A549 (cell line): ENCODE data around the gene SERPINE1. TPM values are rescaled to one million over a fixed set of nuclear protein-coding genes. Genes with fewer than 3 reads are reported as not detected.
A peak's percentile ranks its signal among the peaks of the same experiment; 100 is the strongest.

Source experiments
- ATAC-seq, 2 experiments: fragments of 200-7000 bp in 1 of 2; fragments of >200 bp in 1 of 2; cut with Nextera tagmentation in 1 of 2; cut with Tn5 transposase in 1 of 2; 3 replicates each; pipeline versions ENCODE4 v1.8.0 to v1.9.1; 2018 to 2020; ENCODE audit warnings: mild to moderate bottlenecking in 1 of 2, moderate library complexity in 1 of 2
- CTCF ChIA-PET: fragments of 300-600 bp; sonication (Branson Sonifier 250); formaldehyde crosslinking; extraction: SDS; loops from one replicate; lab custom pipeline; 2021; ENCODE audit warnings: antibody characterized with exemption, inconsistent platforms; lab: Yijun Ruan, JAX
- POLR2A ChIA-PET: fragments of 350-600 bp; formaldehyde crosslinking; extraction: SDS; loops from one replicate; lab custom pipeline; 2021; ENCODE audit warnings: antibody characterized with exemption, inconsistent platforms; lab: Yijun Ruan, JAX
- DNase-seq, 2 experiments: peaks; one replicate each; pipeline versions ENCODE4 v3.0.0 to v3.0.0-alpha.2; 2011 to 2016; ENCODE audit warnings: low read depth in 1 of 2, low spot score in 1 of 2
- FAIRE-seq: peaks from 2 replicates; lab custom pipeline; 2011; peaks lifted over from hg19 to GRCh38; lab: Jason Lieb, UNC
- H3K27ac ChIP-seq, 2 experiments: fragments of >200 bp; sonication (Bioruptor Twin); formaldehyde crosslinking; 3 replicates each; pipeline ENCODE4 v1.5.1; 2016 to 2017
- H3K4me1 ChIP-seq: fragments of >200 bp; sonication (Bioruptor Twin); formaldehyde crosslinking; 3 replicates; pipeline ENCODE4 v1.6.1; 2016
- H3K4me2 ChIP-seq: fragments of >200 bp; sonication (Bioruptor Twin); formaldehyde crosslinking; 3 replicates; pipeline ENCODE4 v1.6.1; 2016
- H3K4me3 ChIP-seq: fragments of >200 bp; sonication (Bioruptor Twin); formaldehyde crosslinking; 3 replicates; pipeline ENCODE4 v1.5.1; 2016
- H3K9me3 ChIP-seq: fragments of >200 bp; sonication (Bioruptor Twin); formaldehyde crosslinking; 3 replicates; pipeline ENCODE4 v1.6.1; 2016
- ATOH8 ChIP-seq: fragments of 250-450 bp; sonication (Bioruptor Pico); IDR thresholded peaks from 2 replicates; pipeline ENCODE4 v1.5.0; 2020; ENCODE audit warnings: low read depth, mild to moderate bottlenecking, moderate library complexity
- BHLHE40 ChIP-seq: IDR thresholded peaks from 2 replicates; pipeline ENCODE4 v1.6.1; 2012; ENCODE audit warnings: low read depth, low read length, inconsistent platforms
- CBX2 ChIP-seq: fragments of 200-600 bp; sonication (generic); IDR thresholded peaks from 2 replicates; pipeline ENCODE4 v1.6.1; 2016; ENCODE audit warnings: low read depth, mild to moderate bottlenecking, borderline replicate concordance
- CBX8 ChIP-seq: fragments of 200-600 bp; sonication (generic); IDR thresholded peaks from 2 replicates; pipeline ENCODE4 v1.6.1; 2016
- CEBPB ChIP-seq, 2 experiments: fragments of >200 bp in 1 of 2; sonication (Bioruptor Twin) in 1 of 2; formaldehyde crosslinking in 1 of 2; IDR thresholded peaks; 2 replicates each; pipeline ENCODE4 v1.6.1; 2012 to 2016
- CTCF ChIP-seq: fragments of >200 bp; sonication (Bioruptor Twin); formaldehyde crosslinking; IDR thresholded peaks from 3 replicates; pipeline ENCODE4 v1.5.1; 2016
- EHF ChIP-seq: fragments of 250-450 bp; sonication (Bioruptor Pico); IDR thresholded peaks from 2 replicates; pipeline ENCODE4 v1.5.0; 2020; ENCODE audit warnings: mild to moderate bottlenecking
- EHMT2 ChIP-seq: fragments of 200-600 bp; sonication (generic); IDR thresholded peaks from 2 replicates; pipeline ENCODE4 v1.6.1; 2016; ENCODE audit warnings: antibody characterized with exemption, low read depth, mild to moderate bottlenecking, moderate library complexity
- ELK1 ChIP-seq: fragments of 150-350 bp; IDR thresholded peaks from 2 replicates; pipeline ENCODE4 v1.6.1; 2014; ENCODE audit warnings: low read depth, mild to moderate bottlenecking, low read length
- FOSL2 ChIP-seq, 2 experiments: fragments of 450-650 bp in 1 of 2; fragments of >200 bp in 1 of 2; sonication (Bioruptor Twin) in 1 of 2; formaldehyde crosslinking; IDR thresholded peaks; 2 replicates each; pipeline versions ENCODE4 v1.5.0 to v1.6.1; 2016 to 2020; ENCODE audit warnings: mild to moderate bottlenecking in 1 of 2, moderate library complexity in 1 of 2
- FOXS1 ChIP-seq: fragments of 250-450 bp; sonication (Bioruptor Pico); IDR thresholded peaks from 2 replicates; pipeline ENCODE4 v1.5.0; 2020; ENCODE audit warnings: mild to moderate bottlenecking, moderate library complexity
- HDAC2 ChIP-seq: fragments of 200-600 bp; sonication (generic); IDR thresholded peaks from 2 replicates; pipeline ENCODE4 v1.6.1; 2016
- HOXB5 ChIP-seq: fragments of 250-450 bp; sonication (Bioruptor Pico); IDR thresholded peaks from 2 replicates; pipeline ENCODE4 v1.5.0; 2020; ENCODE audit warnings: mild to moderate bottlenecking, moderate library complexity
- KDM1A ChIP-seq: fragments of 200-600 bp; sonication (generic); IDR thresholded peaks from 2 replicates; pipeline ENCODE4 v1.6.1; 2016; ENCODE audit warnings: low read depth, mild to moderate bottlenecking
- KDM5A ChIP-seq: fragments of 200-600 bp; sonication (generic); IDR thresholded peaks from 2 replicates; pipeline ENCODE4 v1.6.1; 2016; ENCODE audit warnings: antibody characterized with exemption, mild to moderate bottlenecking
- MAFK ChIP-seq: fragments of 450-650 bp; IDR thresholded peaks from 2 replicates; pipeline ENCODE4 v1.6.1; 2014; ENCODE audit not compliant: partially characterized antibody
- MAZ ChIP-seq: fragments of 150-350 bp; IDR thresholded peaks from 2 replicates; pipeline ENCODE4 v1.6.1; 2014; ENCODE audit warnings: antibody characterized with exemption, low read depth, low read length, borderline replicate concordance
- NFE2L2 ChIP-seq: fragments of 150-350 bp; conservative IDR thresholded peaks from 2 replicates; pipeline ENCODE4 v1.6.1; 2014; ENCODE audit warnings: low read length
- NPAS2 ChIP-seq: fragments of 250-450 bp; sonication (Bioruptor Pico); IDR thresholded peaks from 2 replicates; pipeline ENCODE4 v1.8.0; 2022; ENCODE audit warnings: mild to moderate bottlenecking, moderate library complexity, borderline replicate concordance
- NR3C1 ChIP-seq: fragments of >200 bp; sonication (Bioruptor Twin); formaldehyde crosslinking; IDR thresholded peaks from 3 replicates; pipeline ENCODE4 v1.6.1; 2017
- PBX3 ChIP-seq: IDR thresholded peaks from 2 replicates; pipeline ENCODE4 v1.6.1; 2012
- PHF8 ChIP-seq: fragments of 200-600 bp; sonication (generic); IDR thresholded peaks from 2 replicates; pipeline ENCODE4 v1.6.1; 2016; ENCODE audit warnings: low read depth, mild to moderate bottlenecking, antibody characterized with exemption, moderate library complexity, borderline replicate concordance
- RARB ChIP-seq: fragments of 250-450 bp; sonication (Bioruptor Pico); IDR thresholded peaks from 2 replicates; pipeline ENCODE4 v1.8.0; 2021; ENCODE audit warnings: mild to moderate bottlenecking, moderate library complexity
- REST ChIP-seq: fragments of 200-600 bp; sonication (generic); IDR thresholded peaks from 2 replicates; pipeline ENCODE4 v1.6.1; 2016; ENCODE audit warnings: antibody characterized with exemption, mild to moderate bottlenecking, moderate library complexity
- RNF2 ChIP-seq: fragments of 200-600 bp; sonication (generic); IDR thresholded peaks from 2 replicates; pipeline ENCODE4 v1.6.1; 2016; ENCODE audit warnings: low read depth, mild to moderate bottlenecking, antibody characterized with exemption, moderate library complexity, borderline replicate concordance
- SREBF2 ChIP-seq: fragments of 450-650 bp; IDR thresholded peaks from 2 replicates; pipeline ENCODE4 v1.6.1; 2014; ENCODE audit warnings: mild to moderate bottlenecking, moderate library complexity
- TP53 ChIP-seq: fragments of 250-450 bp; sonication (Bioruptor Pico); IDR thresholded peaks from 2 replicates; pipeline ENCODE4 v1.5.0; 2021; ENCODE audit warnings: mild to moderate bottlenecking, moderate library complexity
- ZC3H11A ChIP-seq: fragments of 450-650 bp; IDR thresholded peaks from 2 replicates; pipeline ENCODE4 v1.6.1; 2014; ENCODE audit warnings: antibody characterized with exemption, mild to moderate bottlenecking
- ZFP36 ChIP-seq: fragments of 450-650 bp; IDR thresholded peaks from 2 replicates; pipeline ENCODE4 v1.6.1; 2014; ENCODE audit warnings: borderline replicate concordance; ENCODE audit not compliant: partially characterized antibody
- ZNF302 ChIP-seq: fragments of 250-450 bp; sonication (Bioruptor Pico); IDR thresholded peaks from 2 replicates; pipeline ENCODE4 v1.9.0; 2021; ENCODE audit warnings: inconsistent platforms, mild to moderate bottlenecking, moderate library complexity
- ZSCAN20 ChIP-seq: fragments of 250-450 bp; sonication (Bioruptor Pico); IDR thresholded peaks from 2 replicates; pipeline ENCODE4 v1.8.0; 2022; ENCODE audit warnings: mild to moderate bottlenecking, moderate library complexity
- WGBS: methylation state at CpG from one replicate; pipeline ENCODE4 v1.1.6; 2017; ENCODE audit errors: missing lambda C conversion rate; 5-methylcytosine and 5-hydroxymethylcytosine counted together
- polyA plus RNA-seq, 4 experiments: library from polyadenylated mRNA; depleted of rRNA in 3 of 4; stranded (reverse); fragments of >200 nt; fragmentation: RNase III in 1 of 4; extraction: RNeasy Plus Mini Kit Qiagen cat#74134 plus additional on column Dnase treatment in 1 of 4; gene quantifications; 2 replicates in 3 of 4; 3 replicates in 1 of 4; pipeline ENCODE4 v1.2.3, GENCODE V29; 2011 to 2017

Gene SERPINE1
- polyA plus RNA-seq, 2 of the 4 experiments (the other 2 are of a cell fraction): 286 to 355 TPM

- FAIRE-seq: peak; percentile 56
- ChIA-PET POLR2A (interaction anchor here (2.7 to 3.2 kb wide), 2 partner anchors 11 to 39 kb away, joined by 10 to 24 read pairs; partner anchors contain the start of gene SERPINE1), CTCF (interaction anchor here (0.5 to 32.8 kb wide), 18 partner anchors 9 to 248 kb away, joined by 3 to 600 read pairs (median 4); partner anchors contain the start of genes AP1S1, SERPINE1, TRIM56 and VGF)
- peak; percentile 75 to 96 for DNase-seq
- WGBS: 3% methylated on average over 11 of the region's 16 CpGs
- peak; percentile 39 to 73 for ATAC-seq
- Histone ChIP-seq H3K4me1 (peaks cover 57% of the 10 kb centered on the region), H3K4me2 (peak overlapping the region; percentile 69), H3K4me3 (no peak overlapping the region), H3K27ac (peak overlapping the region; percentile 79 to 88), H3K9me3 (no peaks in the 10 kb centered on the region)
- TF ChIP-seq ZSCAN20 (CRISPR knock-in tag) (no peak), KDM5A (0 out of 2 replicates have a peak, but pooled peaks have one; percentile 36), ZC3H11A (no peak), PHF8 (no peak), HOXB5 (CRISPR knock-in tag) (no peak), PBX3 (peak; percentile 80), CBX8 (no peak), CBX2 (no peak), REST (no peak), NFE2L2 (no peak), MAZ (no peak), FOSL2 (IDR thresholded peaks at IDR 0.05) (peak; percentile 99), FOSL2 (CRISPR knock-in tag; IDR thresholded peaks at IDR 0.05) (peak; percentile 100), NPAS2 (CRISPR knock-in tag) (peak; percentile 86), NR3C1 (no peak), BHLHE40 (peak; percentile 95), RARB (CRISPR knock-in tag) (peak; percentile 65; the same call in 1 of the 2 replicates), CEBPB (IDR thresholded peaks at IDR 0.05) (peak in 1 of 2 experiments; percentile 27; a peak in 1 of 4 replicates), ZNF302 (CRISPR knock-in tag) (no peak), SREBF2 (no peak), HDAC2 (no peak), EHF (no peak), ATOH8 (CRISPR knock-in tag) (no peak), TP53 (CRISPR knock-in tag) (0 out of 2 replicates have a peak, but pooled peaks have one; percentile 40), ZFP36 (no peak), ELK1 (no peak), FOXS1 (CRISPR knock-in tag) (no peak), EHMT2 (no peak), CTCF (peak; percentile 95), RNF2 (no peak), MAFK (no peak), KDM1A (no peak)
Measured at GRCh38 chr7:101138213-101138870, 11.4 kb downstream of the SERPINE1 start.
